Fibroblast of pulmonary artery (primary cell): ENCODE data around the gene SLC27A2.

Experiments
- DNase-seq: peaks from one replicate; pipeline ENCODE4 v3.0.0-alpha.2; 2010; ENCODE audit warnings: low read depth
- H3K4me3 ChIP-seq: replicated peaks from 2 replicates; pipeline ENCODE4 v1.5.1; 2011; ENCODE audit warnings: low read depth, mild to moderate bottlenecking, control low read depth, low read length, moderate library complexity
- CTCF ChIP-seq: IDR thresholded peaks from 2 replicates; pipeline ENCODE4 v1.5.1; 2011; ENCODE audit warnings: mild to moderate bottlenecking, control low read depth, low read length, inconsistent platforms; ENCODE audit errors: missing control alignments

Gene SLC27A2

GRCh38 chr15:50233192-50233736, 51.3 kb downstream of the SLC27A2 start:
- no peak overlapping the region for H3K4me3 ChIP-seq
- DNase-seq = no peak
- TF ChIP-seq CTCF = no peak

- no peak for DNase-seq
- no peak overlapping the region for H3K4me3 ChIP-seq
- no peak for TF ChIP-seq CTCF
These were observed 52.8 kb downstream of the SLC27A2 start for GRCh38 chr15:50234764-50235163.

DNA sequence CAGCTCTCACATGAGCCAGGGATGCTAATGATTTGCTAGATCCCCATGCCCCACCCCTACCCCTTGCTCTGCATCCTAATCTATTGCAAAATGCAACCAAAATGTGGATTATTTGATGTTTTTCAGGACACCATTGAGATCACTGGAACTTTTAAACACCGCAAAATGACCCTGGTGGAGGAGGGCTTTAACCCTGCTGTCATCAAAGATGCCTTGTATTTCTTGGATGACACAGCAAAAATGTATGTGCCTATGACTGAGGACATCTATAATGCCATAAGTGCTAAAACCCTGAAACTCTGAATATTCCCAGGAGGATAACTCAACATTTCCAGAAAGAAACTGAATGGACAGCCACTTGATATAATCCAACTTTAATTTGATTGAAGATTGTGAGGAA, 53.8 kb downstream of the SLC27A2 start:
- no peak for TF ChIP-seq CTCF
- DNase-seq = peak; percentile 24
- no peak overlapping the region for H3K4me3 ChIP-seq

DNA sequence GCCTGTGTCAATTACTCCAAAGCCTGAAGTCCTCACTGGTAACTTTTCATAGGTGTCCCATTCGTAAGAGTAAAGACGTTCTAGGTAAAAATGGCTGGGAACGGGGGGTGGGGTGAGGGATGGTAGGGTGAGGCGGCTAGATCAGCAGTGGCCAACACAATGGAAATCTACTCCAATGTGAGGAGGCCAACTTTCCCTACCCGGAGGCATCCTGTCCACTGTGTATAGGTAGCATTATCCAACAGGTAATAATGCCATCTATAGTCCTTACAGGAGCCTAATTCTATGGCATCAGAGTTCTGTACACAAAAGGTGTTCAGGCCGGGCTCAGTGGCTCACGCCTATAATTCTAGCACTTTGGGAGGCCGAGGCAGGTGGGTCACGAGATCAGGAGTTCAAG, 54.4 kb downstream of the SLC27A2 start:
- no peak for DNase-seq
- H3K4me3 ChIP-seq = no peak overlapping the region
- TF ChIP-seq CTCF = no peak

GRCh38 chr15:50238255-50238654, 56.3 kb downstream of the SLC27A2 start:
- no peak overlapping the region for H3K4me3 ChIP-seq
- no peak for DNase-seq
- TF ChIP-seq CTCF = no peak

- no peak overlapping the region for H3K4me3 ChIP-seq
- no peak for TF ChIP-seq CTCF
- no peak for DNase-seq
These were observed 59.9 kb downstream of the SLC27A2 start for GRCh38 chr15:50241684-50242450.

GRCh38 chr15:50244153-50244552, 62.2 kb downstream of the SLC27A2 start:
- DNase-seq = no peak
- H3K4me3 ChIP-seq = no peak overlapping the region
- no peak for TF ChIP-seq CTCF
